Breast epithelium (tissue), 3 donors: ENCODE results near the gene RHBDD3.

Source experiments
- POLR2A ChIP-seq: fragments of 450-650 bp; IDR thresholded peaks from one replicate; pipeline ENCODE4 v1.6.1; 2016; ENCODE audit warnings: antibody characterized with exemption, mild to moderate bottlenecking, moderate library complexity
- POLR2AphosphoS5 ChIP-seq, 3 donors: sonication (generic); formaldehyde crosslinking; IDR thresholded peaks; one replicate each; pipeline ENCODE4 v1.6.1; 2017; ENCODE audit warnings: antibody characterized with exemption in 3 of 3
- TF ChIP-seq, protein P1 (sequence below), 3 donors: fragments of 450-650 bp; IDR thresholded peaks; one replicate each; pipeline ENCODE4 v1.5.1; 2016 to 2017; ENCODE audit warnings: antibody characterized with exemption in 3 of 3, mild to moderate bottlenecking in 3 of 3, moderate library complexity in 3 of 3

- TF ChIP-seq, protein P1, sequence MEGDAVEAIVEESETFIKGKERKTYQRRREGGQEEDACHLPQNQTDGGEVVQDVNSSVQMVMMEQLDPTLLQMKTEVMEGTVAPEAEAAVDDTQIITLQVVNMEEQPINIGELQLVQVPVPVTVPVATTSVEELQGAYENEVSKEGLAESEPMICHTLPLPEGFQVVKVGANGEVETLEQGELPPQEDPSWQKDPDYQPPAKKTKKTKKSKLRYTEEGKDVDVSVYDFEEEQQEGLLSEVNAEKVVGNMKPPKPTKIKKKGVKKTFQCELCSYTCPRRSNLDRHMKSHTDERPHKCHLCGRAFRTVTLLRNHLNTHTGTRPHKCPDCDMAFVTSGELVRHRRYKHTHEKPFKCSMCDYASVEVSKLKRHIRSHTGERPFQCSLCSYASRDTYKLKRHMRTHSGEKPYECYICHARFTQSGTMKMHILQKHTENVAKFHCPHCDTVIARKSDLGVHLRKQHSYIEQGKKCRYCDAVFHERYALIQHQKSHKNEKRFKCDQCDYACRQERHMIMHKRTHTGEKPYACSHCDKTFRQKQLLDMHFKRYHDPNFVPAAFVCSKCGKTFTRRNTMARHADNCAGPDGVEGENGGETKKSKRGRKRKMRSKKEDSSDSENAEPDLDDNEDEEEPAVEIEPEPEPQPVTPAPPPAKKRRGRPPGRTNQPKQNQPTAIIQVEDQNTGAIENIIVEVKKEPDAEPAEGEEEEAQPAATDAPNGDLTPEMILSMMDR (IDR thresholded peaks at IDR 0.05), result no peak
- no peak for TF ChIP-seq POLR2AphosphoS5 (IDR thresholded peaks at IDR 0.05)
- no peak for TF ChIP-seq POLR2A
These were observed 41.3 kb downstream of the RHBDD3 start for GRCh38 chr22:29226351-29226981.
